Panc1 (cell line): ENCODE measurements around the gene ZFAND6. TPM values are rescaled to one million over a fixed set of nuclear protein-coding genes. Genes with fewer than 3 reads are reported as not detected.

Experiments used
- ATAC-seq: fragments of 200-7000 bp; cut with Tn5 transposase; 2 replicates; pipeline ENCODE4 v1.9.1; 2020; ENCODE audit warnings: mild to moderate bottlenecking, moderate library complexity
- BruUV-seq: library from RNA; stranded (reverse); fragments of 400-500 nt; replicated peaks from 2 replicates; lab custom pipeline; 2021; lab: Mats Ljungman, UMichigan
- CTCF ChIA-PET: fragments of 300-600 bp; sonication (Branson Sonifier 250); formaldehyde crosslinking; loops from one replicate; lab custom pipeline; 2022; ENCODE audit warnings: antibody characterized with exemption; lab: Charles Lee
- POLR2A ChIA-PET: fragments of 300-600 bp; sonication (Branson Sonifier 250); formaldehyde crosslinking; loops from one replicate; lab custom pipeline; 2022; ENCODE audit warnings: antibody characterized with exemption; lab: Charles Lee
- DNase-seq: peaks from one replicate; pipeline ENCODE4 v3.0.0-alpha.2; 2010; ENCODE audit warnings: low read depth, low spot score
- H3K27ac ChIP-seq: 2 replicates; pipeline ENCODE4 v1.5.1; 2011; ENCODE audit warnings: mild to moderate bottlenecking, low read length, inconsistent platforms
- H3K27me3 ChIP-seq: fragments of 200-500 bp; sonication (Bioruptor generic); 2 replicates; pipeline ENCODE4 v1.6.0; 2014; ENCODE audit warnings: low read length, inconsistent platforms; ENCODE audit not compliant: control insufficient read depth, insufficient read depth
- H3K36me3 ChIP-seq: fragments of 200-500 bp; sonication (Bioruptor generic); 2 replicates; pipeline ENCODE4 v1.5.1; 2014; ENCODE audit warnings: inconsistent platforms, mild to moderate bottlenecking, low read length, moderate library complexity; ENCODE audit not compliant: control insufficient read depth, insufficient read depth
- H3K4me1 ChIP-seq: 2 replicates; pipeline ENCODE4 v1.5.1; 2011; ENCODE audit warnings: inconsistent platforms, mild to moderate bottlenecking, low read length, moderate library complexity; ENCODE audit not compliant: control insufficient read depth, insufficient read depth
- H3K4me3 ChIP-seq, 2 experiments: 2 replicates each; pipeline ENCODE4 v1.5.1; 2011 to 2012; ENCODE audit warnings: low read depth in 2 of 2, low read length in 2 of 2, mild to moderate bottlenecking in 2 of 2, inconsistent platforms in 1 of 2, moderate library complexity in 1 of 2
- H3K9me3 ChIP-seq: fragments of 200-500 bp; sonication (Bioruptor generic); 2 replicates; pipeline ENCODE4 v1.5.1; 2014; ENCODE audit warnings: low read depth, mild to moderate bottlenecking, inconsistent platforms, low read length, moderate library complexity; ENCODE audit not compliant: control insufficient read depth, insufficient read depth
- POLR2AphosphoS5 ChIP-seq: IDR thresholded peaks from 2 replicates; pipeline ENCODE4 v1.6.1; 2012; ENCODE audit warnings: mild to moderate bottlenecking, low read depth, low read length, moderate library complexity
- SIN3A ChIP-seq: IDR thresholded peaks from 2 replicates; pipeline ENCODE4 v1.6.1; 2012; ENCODE audit warnings: low read depth, mild to moderate bottlenecking, low read length, moderate library complexity, borderline replicate concordance; ENCODE audit not compliant: insufficient read depth
- TCF7L2 ChIP-seq: IDR thresholded peaks from 2 replicates; pipeline ENCODE4 v1.6.1; 2011; ENCODE audit warnings: mild to moderate bottlenecking, low read depth, low read length, inconsistent platforms
- in situ Hi-C: cut with HindIII; loops from 2 replicates; pipeline ENCODE4 v1.10.0; 2016; ENCODE audit warnings: low sequenced_read_pairs, low pct_unique_long_range_greater_than_20kb
- intact Hi-C: fragments of 100-400 bp; cut with micrococcal nuclease; formaldehyde crosslinking; loops from one replicate; pipeline ENCODE4 v1.10.0; 2022; ENCODE audit not compliant: unreplicated experiment
- total RNA-seq: library from RNA; stranded (reverse); gene quantifications from one replicate; pipeline ENCODE4 v1.2.1, GENCODE V29; 2021; ENCODE audit not compliant: unreplicated experiment
- TF ChIP-seq, protein P1 (sequence below), 2 experiments: IDR thresholded peaks; 2 replicates each; pipeline ENCODE4 v1.6.1; 2011 to 2012; ENCODE audit warnings: low read depth in 2 of 2, control low read depth in 1 of 2, low read length in 1 of 2, mild to moderate bottlenecking in 1 of 2, moderate library complexity in 1 of 2; ENCODE audit not compliant: insufficient read depth in 1 of 2
- TF ChIP-seq, protein P2 (sequence below): fragments of 450-650 bp; IDR thresholded peaks from 2 replicates; pipeline ENCODE4 v1.5.1; 2017; ENCODE audit warnings: mild to moderate bottlenecking

Gene ZFAND6
- total RNA-seq, 1 experiment from 2014 or later = 73.0 TPM

DNA sequence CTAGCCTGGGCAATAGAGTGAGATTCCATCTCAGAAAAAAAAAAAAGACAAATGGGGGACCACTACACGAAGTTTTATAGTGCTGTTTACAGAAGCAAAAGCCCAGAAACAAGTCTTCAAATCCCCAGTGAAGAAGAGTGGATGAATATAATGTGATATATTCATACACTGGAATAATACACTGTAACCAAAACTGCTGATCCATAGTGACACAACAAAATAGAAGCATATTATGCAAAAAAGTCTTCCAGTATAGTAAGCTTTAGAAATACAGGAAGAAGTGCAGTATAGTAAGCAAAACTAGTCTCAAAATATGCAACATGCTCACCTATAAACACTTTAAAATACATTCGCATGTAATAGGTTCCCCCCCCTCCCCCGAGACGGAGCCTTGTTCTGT is 81.4 kb downstream of the ZFAND6 start:
- no TSS peak for BruUV-seq

DNA sequence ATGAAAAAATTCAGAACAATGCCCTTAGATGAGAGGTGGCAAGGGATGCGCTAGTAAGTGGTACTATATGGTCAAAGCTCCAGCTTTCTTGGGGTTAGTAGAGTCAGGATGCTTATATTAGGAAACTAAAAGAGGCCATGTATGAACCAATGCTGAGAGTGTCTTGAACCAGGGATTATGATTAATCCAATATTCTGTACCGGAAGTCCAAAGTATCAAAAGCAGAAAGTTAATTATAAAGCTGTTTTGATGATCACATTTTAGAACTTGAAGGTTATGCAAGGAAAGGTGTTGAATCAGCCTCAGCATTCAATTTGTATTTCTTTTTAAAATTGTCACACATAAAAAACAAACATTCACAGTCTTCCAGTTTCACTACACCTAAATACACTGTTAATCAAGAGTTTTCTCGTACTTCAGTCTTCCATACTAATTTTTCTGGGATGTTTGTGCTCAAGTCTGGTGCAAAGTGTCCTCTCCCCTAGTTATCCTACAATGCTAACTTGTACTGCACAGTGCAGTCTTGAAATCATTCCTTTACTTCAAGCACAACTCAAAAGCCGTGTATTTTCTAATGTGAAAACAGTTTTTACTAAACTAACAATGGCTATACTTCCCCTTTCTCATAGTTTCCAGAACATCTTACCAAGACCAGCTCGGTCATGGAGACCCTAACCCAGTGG is 82.6 kb downstream of the ZFAND6 start:
- intact Hi-C loops = no loop called here
- no peak overlapping the region for H3K4me3 ChIP-seq
- H3K27ac ChIP-seq = no peak overlapping the region
- no peaks in the 10 kb centered on the region for H3K4me1 ChIP-seq
- ChIA-PET POLR2A (no interaction called here), CTCF (no interaction called here)
- no peaks in the 10 kb centered on the region for H3K27me3 ChIP-seq
- TF ChIP-seq, protein P1, sequence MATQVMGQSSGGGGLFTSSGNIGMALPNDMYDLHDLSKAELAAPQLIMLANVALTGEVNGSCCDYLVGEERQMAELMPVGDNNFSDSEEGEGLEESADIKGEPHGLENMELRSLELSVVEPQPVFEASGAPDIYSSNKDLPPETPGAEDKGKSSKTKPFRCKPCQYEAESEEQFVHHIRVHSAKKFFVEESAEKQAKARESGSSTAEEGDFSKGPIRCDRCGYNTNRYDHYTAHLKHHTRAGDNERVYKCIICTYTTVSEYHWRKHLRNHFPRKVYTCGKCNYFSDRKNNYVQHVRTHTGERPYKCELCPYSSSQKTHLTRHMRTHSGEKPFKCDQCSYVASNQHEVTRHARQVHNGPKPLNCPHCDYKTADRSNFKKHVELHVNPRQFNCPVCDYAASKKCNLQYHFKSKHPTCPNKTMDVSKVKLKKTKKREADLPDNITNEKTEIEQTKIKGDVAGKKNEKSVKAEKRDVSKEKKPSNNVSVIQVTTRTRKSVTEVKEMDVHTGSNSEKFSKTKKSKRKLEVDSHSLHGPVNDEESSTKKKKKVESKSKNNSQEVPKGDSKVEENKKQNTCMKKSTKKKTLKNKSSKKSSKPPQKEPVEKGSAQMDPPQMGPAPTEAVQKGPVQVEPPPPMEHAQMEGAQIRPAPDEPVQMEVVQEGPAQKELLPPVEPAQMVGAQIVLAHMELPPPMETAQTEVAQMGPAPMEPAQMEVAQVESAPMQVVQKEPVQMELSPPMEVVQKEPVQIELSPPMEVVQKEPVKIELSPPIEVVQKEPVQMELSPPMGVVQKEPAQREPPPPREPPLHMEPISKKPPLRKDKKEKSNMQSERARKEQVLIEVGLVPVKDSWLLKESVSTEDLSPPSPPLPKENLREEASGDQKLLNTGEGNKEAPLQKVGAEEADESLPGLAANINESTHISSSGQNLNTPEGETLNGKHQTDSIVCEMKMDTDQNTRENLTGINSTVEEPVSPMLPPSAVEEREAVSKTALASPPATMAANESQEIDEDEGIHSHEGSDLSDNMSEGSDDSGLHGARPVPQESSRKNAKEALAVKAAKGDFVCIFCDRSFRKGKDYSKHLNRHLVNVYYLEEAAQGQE (IDR thresholded peaks at IDR 0.05; ENCODE audit: insufficient read depth in 1 of 2, low read depth in 2 of 2, low read length in 1 of 2) = no peak
- TF ChIP-seq, protein P2, sequence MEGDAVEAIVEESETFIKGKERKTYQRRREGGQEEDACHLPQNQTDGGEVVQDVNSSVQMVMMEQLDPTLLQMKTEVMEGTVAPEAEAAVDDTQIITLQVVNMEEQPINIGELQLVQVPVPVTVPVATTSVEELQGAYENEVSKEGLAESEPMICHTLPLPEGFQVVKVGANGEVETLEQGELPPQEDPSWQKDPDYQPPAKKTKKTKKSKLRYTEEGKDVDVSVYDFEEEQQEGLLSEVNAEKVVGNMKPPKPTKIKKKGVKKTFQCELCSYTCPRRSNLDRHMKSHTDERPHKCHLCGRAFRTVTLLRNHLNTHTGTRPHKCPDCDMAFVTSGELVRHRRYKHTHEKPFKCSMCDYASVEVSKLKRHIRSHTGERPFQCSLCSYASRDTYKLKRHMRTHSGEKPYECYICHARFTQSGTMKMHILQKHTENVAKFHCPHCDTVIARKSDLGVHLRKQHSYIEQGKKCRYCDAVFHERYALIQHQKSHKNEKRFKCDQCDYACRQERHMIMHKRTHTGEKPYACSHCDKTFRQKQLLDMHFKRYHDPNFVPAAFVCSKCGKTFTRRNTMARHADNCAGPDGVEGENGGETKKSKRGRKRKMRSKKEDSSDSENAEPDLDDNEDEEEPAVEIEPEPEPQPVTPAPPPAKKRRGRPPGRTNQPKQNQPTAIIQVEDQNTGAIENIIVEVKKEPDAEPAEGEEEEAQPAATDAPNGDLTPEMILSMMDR = no peak
- TF ChIP-seq TCF7L2 (no peak), POLR2AphosphoS5 (no peak), SIN3A (no peak)
- no peaks in the 10 kb centered on the region for H3K9me3 ChIP-seq
- BruUV-seq = no TSS peak
- no peak for DNase-seq
- in situ Hi-C loops = no loop called here
- no peak for ATAC-seq
- H3K36me3 ChIP-seq = peaks cover 5% of the 10 kb centered on the region; the same call in 1 of the 2 replicates

More for the DNA sequence above, 81.4 kb downstream of the ZFAND6 start:
- in situ Hi-C loops (no loop called here), intact Hi-C loops (no loop called here)
- Histone ChIP-seq H3K36me3 (peaks cover 7% of the 10 kb centered on the region; the same call in 1 of the 2 replicates), H3K27me3 (no peaks in the 10 kb centered on the region), H3K9me3 (no peaks in the 10 kb centered on the region), H3K4me3 (no peak overlapping the region), H3K4me1 (no peaks in the 10 kb centered on the region), H3K27ac (no peak overlapping the region)
- DNase-seq (no peak), ATAC-seq (no peak)
- ChIA-PET POLR2A (interaction anchor here (0.7 kb wide), 2 partner anchors 85 to 915 kb away, joined by 3 to 9 read pairs; no protein-coding TSS in a partner anchor), CTCF (no interaction called here)
- TF ChIP-seq, protein P1 (IDR thresholded peaks at IDR 0.05; ENCODE audit: insufficient read depth in 1 of 2, low read depth in 2 of 2, low read length in 1 of 2) = no peak
- TF ChIP-seq POLR2AphosphoS5 (no peak), TCF7L2 (no peak), SIN3A (no peak)
- TF ChIP-seq, protein P2 = no peak
